ENCODE data around the gene AADACL2.
"Not testable (repeated sequence)": the region's sequence is repeated elsewhere in the genome, so short reads cannot be mapped to it uniquely, and the experiment has no call there.

Gene AADACL2

GRCh38 chr3:151733613-151734012, at the start of gene AADACL2:
AADACL2 (plus strand) TSS chr3:151733927; CDS start chr3:151734036, 109 bp downstream.
- no peak for DNase-seq

- DNase-seq: no peak
These were observed 49.6 kb upstream of the AADACL2 start for GRCh38 chr3:151684094-151684493.

- DNase-seq: no peak
These were observed 47.5 kb upstream of the AADACL2 start for GRCh38 chr3:151686257-151686656.

- DNase-seq: no peak
These were observed 46.7 kb upstream of the AADACL2 start for GRCh38 chr3:151687076-151687475.

- no peak for DNase-seq
These were observed 45.2 kb upstream of the AADACL2 start for GRCh38 chr3:151688571-151688970.

GRCh38 chr3:151690645-151691044, 43.1 kb upstream of the AADACL2 start:
- no peak for DNase-seq

- DNase-seq: no peak
These were observed 36.2 kb upstream of the AADACL2 start for GRCh38 chr3:151697496-151697895.

- DNase-seq: no peak
These were observed 26.5 kb upstream of the AADACL2 start for GRCh38 chr3:151707216-151707615.

- DNase-seq: no peak
These were observed 24.9 kb upstream of the AADACL2 start for GRCh38 chr3:151708868-151709267.

- DNase-seq: no peak
These were observed 23.9 kb upstream of the AADACL2 start for GRCh38 chr3:151709847-151710246.

- no peak for DNase-seq
These were observed 12.4 kb upstream of the AADACL2 start for GRCh38 chr3:151721294-151721693.

- peak; percentile 42 for DNase-seq
These were observed 10.9 kb upstream of the AADACL2 start for GRCh38 chr3:151722856-151723255.

GRCh38 chr3:151724576-151725562, 8.9 kb upstream of the AADACL2 start:
- no peak for DNase-seq

GRCh38 chr3:151726016-151726415, 7.7 kb upstream of the AADACL2 start:
- no peak for DNase-seq

GRCh38 chr3:151732861-151733260, 866 bp upstream of the AADACL2 start:
- DNase-seq: no peak

- DNase-seq: no peak
These were observed 6.9 kb downstream of the AADACL2 start for GRCh38 chr3:151740581-151740980.

- DNase-seq: no peak
These were observed 10.1 kb downstream of the AADACL2 start for GRCh38 chr3:151743855-151744254.

- no peak for DNase-seq
These were observed 16.5 kb downstream of the AADACL2 start for GRCh38 chr3:151750181-151750580.

- no peak for DNase-seq
These were observed 17.0 kb downstream of the AADACL2 start for GRCh38 chr3:151750678-151751077.

- no peak for DNase-seq
These were observed 17.4 kb downstream of the AADACL2 start for GRCh38 chr3:151751161-151751560.

- no peak for DNase-seq
These were observed 20.1 kb downstream of the AADACL2 start for GRCh38 chr3:151753846-151754245.

- DNase-seq: no peak
These were observed 27.9 kb downstream of the AADACL2 start for GRCh38 chr3:151761581-151761980.

- not testable (repeated sequence) for DNase-seq
These were observed 31.0 kb downstream of the AADACL2 start for GRCh38 chr3:151764699-151765098.

- no peak for DNase-seq
These were observed 32.0 kb downstream of the AADACL2 start for GRCh38 chr3:151765685-151766084.

- no peak for DNase-seq
These were observed 32.7 kb downstream of the AADACL2 start for GRCh38 chr3:151766454-151766853.

Data from DMS 273 treated with DMSO at 0.1 percent for 48 hours (cell line).